GM19023 (cell line): Measurements from ENCODE around the gene CUL3.
"Not testable (repeated sequence)": the region's sequence is repeated elsewhere in the genome, so short reads cannot be mapped to it uniquely, and the experiment has no call there.

Experiments used
- ATAC-seq: cut with Tn5 transposase; IDR thresholded peaks from one replicate; pipeline ENCODE4 v1.9.1; 2021; ENCODE audit warnings: mild to moderate bottlenecking, moderate library complexity; ENCODE audit not compliant: unreplicated experiment

CUL3 gene

GRCh38 chr2:224585211-224586088 lies at the start of gene CUL3:
Gene CUL3, minus strand, starts transcription at chr2:224585363. Its CDS starts 354 bp downstream, at chr2:224585009.
- peak; percentile 81 for ATAC-seq

GRCh38 chr2:224630659-224631550 lies 45.7 kb upstream of the CUL3 start:
- no peak for ATAC-seq

DNA sequence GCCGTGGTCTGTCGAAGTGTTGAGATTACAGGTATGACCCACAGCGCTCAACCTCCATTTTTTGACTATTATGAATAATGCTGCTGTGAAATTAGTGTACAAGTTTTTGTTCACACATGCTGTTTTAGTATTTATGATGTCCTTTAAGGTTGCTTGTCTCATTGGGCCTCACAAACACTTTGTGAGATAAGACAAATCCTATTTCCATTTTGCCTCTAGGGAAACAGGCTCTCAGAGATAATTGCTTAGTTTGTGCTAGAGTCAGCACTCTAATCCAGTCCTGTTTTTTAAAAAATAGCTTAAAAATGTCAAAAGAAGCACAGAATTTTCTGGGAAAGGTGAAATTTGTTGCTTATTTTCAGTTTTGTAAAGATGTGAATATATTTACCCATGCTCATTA lies 43.3 kb upstream of the CUL3 start:
- no peak for ATAC-seq

DNA sequence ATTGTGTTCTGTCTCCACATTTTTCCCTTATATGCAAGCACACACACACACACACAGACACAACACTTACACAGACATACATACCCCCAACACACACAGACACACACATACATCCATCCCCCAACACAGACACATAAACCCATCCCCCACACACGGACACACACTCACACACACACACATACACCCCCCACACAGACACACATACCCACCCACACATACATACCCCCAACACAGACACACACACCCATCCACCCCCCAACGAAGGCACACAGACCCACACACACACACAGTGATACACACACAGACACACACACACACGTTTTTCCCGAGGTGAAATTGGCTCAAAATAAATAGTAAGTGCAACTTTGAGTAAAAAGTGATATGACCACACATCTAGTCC lies 41.6 kb upstream of the CUL3 start:
- ATAC-seq: no peak

DNA sequence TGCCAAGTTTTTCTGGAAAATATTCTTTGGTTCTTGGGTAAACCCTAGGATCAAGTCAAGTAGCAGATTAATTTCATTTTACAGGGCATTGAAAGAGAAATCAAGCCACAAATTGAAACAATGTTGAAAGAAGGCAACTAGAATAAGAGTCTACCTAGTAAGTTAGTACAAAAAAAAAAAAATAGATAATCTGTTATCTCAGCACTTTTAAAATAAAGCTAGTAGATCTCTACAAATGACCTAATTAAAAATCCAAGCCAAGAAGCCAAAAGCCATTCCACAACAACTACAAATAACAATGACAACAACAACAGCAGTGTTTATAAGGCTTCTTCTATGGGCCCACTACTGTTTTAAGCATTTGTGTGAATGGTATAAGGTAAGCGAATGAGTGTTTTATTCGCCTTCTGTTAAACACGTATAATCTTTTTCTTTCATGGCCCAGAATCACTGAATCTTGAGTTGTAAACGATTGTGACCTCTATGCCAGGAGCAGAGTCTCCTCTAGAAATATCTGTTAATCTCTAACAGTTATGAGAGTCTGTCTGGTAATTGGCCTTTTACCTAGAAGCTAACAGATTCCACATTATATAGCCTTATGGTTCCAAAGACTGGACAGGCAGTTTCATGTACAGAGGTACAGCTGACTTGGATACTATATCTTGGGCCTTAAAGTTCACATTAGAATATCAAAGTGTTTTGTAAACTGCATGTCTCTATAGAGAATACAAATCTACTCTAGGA lies 28.6 kb upstream of the CUL3 start:
- no peak for ATAC-seq

- no peak for ATAC-seq
Observed at GRCh38 chr2:224612578-224612977, 27.4 kb upstream of the CUL3 start.

DNA sequence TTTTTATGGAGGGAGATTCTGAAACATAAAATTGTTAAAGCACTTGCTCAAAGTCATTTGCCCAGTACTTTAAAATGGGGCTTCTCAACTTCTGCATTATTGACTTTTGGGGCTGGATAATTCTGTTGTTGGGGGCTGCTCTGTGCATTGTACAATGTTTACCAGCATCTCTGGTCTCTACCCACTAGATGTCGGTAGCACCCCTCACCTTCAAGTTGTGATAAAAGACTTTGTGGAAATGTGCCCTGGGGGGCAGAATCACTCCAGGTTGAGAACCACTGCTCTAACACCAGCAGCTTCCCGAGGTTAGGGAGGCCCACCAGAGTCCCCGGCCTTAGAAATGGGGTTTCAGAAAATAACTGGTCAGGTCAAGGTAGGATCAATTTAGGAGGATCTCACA lies 26.8 kb upstream of the CUL3 start:
- no peak for ATAC-seq

DNA sequence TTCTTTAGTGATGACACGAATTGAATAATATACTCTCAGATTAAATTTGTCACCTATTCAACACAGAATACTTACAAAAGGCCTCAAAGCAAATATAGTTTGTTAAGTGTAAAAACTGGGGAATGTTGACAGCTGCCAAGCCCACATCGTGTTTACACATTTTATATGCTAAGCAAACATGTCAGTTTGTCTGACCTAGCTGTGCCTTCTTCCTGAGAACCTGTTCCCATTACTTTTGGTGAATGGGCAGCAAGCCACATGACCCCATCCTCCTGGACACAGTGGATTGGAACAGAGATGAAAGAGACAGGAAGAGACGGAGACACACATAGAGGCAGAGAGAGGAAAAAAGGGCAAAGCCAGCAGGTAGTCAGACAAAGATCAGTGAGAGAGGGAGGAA lies 22.9 kb upstream of the CUL3 start:
- ATAC-seq: no peak

- ATAC-seq: not testable (repeated sequence)
Observed at GRCh38 chr2:224603746-224604500, 18.8 kb upstream of the CUL3 start.

DNA sequence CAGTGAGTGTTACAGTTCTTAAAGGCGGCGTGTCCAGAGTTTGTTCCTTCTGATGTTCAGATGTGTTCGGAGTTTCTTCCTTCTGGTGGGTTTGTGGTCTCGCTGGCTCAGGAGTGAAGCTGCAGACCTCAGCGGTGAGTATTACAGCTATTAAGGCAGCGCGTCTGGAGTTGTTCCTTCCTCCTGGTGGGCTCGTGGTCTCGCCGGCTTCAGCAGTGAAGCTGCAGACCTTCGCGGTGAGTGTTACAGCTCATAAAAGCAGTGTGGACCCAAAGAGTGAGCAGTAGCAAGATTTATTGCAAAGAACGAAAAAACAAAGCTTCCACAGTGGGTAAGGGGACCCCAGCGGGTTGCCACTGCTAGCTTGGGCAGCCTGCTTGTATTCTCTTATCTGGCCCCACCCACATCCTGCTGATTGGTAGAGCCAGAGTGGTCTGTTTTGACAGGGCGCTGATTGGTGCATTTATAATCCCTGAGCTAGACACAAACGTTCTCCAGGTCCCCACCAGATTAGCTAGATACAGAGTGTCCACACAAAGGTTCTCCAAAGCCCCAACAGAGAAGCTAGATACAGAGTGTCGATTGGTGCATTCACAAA lies 17.7 kb upstream of the CUL3 start:
- not testable (repeated sequence) for ATAC-seq

DNA sequence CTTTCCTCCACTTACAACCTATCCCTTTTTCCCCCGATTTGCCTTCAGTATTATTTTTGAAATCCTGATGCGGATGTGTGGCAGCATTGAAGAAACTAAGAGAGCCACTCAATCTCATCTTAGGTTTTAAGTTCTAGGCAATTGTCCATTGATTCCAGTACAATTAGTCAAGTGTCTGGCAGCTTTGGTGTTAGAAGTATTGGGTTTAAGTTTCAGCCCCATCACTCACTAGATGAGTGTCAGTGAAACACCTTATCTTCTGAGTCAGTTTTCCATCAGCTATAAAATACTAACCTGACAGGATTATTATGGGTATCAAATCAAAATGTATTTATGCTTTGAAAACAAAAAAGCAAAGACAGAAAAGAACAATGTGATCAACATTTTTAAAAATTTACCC lies 16.8 kb upstream of the CUL3 start:
- no peak for ATAC-seq

GRCh38 chr2:224598678-224599077 lies 13.5 kb upstream of the CUL3 start:
- no peak for ATAC-seq

GRCh38 chr2:224596289-224596688 lies 11.1 kb upstream of the CUL3 start:
- ATAC-seq: no peak

GRCh38 chr2:224595518-224595917 lies 10.4 kb upstream of the CUL3 start:
- ATAC-seq: no peak

- ATAC-seq: no peak
Observed at GRCh38 chr2:224594840-224595239, 9.7 kb upstream of the CUL3 start.

DNA sequence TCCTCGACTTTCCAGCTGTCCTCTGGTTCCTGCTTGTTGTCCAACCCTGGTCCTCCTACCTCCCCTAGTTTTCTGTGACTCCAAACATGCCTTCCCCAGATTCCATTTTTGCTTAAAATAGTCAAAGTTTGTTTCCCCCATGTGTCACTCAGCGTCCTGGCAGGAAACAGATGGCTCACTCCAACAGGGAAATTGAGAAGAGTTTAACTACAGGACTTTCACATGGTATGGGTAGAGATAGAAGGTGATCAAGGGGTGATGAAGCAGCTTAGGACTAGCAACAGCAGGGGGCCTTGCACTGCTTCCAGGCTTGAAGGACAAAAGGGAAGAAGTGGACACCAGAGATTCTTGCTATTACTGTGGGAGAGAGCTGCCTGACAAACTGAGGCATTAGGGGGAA lies 6.1 kb upstream of the CUL3 start:
- no peak for ATAC-seq

DNA sequence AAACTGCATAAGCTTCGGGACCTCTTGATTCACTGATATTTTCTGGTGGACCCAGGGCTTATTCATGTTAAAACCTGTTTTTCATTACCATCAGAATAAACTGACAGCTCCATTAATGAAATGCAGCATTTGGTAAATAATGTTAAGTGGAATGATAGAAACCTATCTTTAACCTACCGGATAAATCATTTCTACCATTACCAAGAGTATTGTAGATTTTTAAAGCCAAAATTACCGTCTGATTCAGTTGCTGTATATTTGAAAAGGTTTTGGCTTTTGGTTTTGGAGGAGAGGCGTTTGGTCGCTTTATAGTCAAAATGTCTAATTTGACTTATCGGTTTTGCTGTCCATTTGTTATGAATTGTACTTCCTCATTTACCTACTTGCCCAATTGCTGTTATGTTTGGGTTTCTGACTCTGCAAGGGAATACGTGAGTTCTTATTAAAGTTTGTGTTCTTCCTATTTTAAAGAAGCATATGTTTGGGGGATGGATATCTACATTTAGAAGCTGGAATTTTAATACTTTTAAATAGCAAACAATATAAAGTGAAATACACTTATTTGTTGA lies 1.0 kb upstream of the CUL3 start:
- no peak for ATAC-seq

- peak; percentile 43 for ATAC-seq
Observed at GRCh38 chr2:224584785-224585210, 365 bp downstream of the CUL3 start.

DNA sequence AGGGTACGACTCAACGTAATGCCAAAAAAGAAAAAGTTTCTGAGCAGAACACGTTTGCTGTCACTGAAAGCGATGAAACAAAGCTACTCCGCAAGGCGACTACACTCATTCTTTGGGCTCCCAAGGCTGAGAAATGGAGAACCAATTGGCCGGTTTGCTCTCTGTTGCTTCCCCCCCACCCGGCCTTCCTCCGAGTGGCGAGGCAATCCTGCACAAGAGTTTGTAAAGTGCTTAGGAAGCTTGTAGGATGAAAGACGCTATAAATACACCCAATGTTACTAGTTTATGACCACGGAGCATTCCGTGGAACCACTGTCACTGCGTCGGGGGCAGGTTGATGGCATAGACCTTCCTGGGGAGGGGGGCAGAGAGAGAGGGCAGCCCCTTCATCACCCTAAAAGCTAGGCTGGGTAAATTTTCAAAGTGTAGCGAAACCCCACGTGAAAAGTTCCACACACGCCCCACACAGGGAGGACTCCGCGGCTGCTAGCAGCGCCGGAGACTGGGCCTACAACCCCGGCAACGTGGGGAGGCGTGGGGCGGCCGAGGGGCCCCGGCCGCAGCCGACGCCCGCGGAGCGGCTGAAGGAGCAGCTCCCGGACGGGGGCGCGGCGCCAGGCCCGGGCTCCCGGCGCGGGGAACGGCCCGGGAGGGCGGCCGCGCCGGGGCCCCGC lies 915 bp downstream of the CUL3 start:
- peak; percentile 2 for ATAC-seq
